ENCODE results near the gene EMILIN3.
A peak's percentile ranks its signal among the peaks of the same experiment; 100 is the strongest.

The EMILIN3 gene

DNA sequence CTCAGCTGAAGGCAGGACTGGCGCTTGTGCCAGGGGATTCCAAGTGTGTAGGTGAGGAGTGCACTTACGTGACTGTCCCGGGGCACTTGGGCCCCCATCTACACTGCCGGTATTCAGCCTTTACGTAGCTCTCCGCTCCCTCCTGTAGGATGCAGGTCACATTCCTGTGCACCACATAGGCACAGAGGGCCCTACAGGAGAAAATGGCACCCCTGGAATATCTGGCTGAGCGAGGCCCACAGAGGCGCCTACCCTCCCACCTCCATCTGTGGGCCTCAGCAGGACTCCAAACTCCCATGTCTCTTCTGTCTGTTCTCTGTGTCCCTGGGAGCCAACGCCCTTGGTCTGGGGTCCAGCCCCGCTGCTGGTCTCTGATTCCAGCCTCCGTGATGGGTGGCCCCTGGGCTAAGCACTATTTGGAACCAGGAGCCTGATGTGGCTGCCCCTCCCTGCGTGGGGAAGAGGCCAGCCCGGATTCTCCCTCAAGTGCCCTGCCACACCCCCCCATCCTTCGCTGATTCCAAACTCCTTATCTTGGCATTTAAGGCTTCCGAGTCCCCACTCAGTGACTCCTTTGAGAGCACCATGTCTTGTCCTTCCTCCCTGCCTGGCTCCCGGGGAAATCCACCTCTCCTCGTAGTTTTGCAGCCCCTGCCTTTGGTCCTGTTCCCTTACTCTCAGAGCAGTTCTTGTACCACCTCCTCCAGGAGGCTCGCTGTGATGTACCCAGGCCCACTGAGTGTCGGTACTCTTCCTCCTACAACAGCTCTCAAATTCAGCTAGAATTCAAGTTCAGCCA lies 1.5 kb downstream of the EMILIN3 start:
- Mint-ChIP-seq H3K9me3 (no peaks in the 10 kb centered on the region), H3K27ac (peak overlapping the region in 1 of 3 experiments; percentile 32), H3K4me3 (peak overlapping the region; percentile 69 to 75 (median 70)), H3K27me3 (ENCODE audit: low read depth) (peaks cover 49% of the 10 kb centered on the region), H3K36me3 (ENCODE audit: low read depth) (peaks cover 3% of the 10 kb centered on the region), H3K4me1 (peaks cover 18% of the 10 kb centered on the region)
- TF ChIP-seq, protein P1, sequence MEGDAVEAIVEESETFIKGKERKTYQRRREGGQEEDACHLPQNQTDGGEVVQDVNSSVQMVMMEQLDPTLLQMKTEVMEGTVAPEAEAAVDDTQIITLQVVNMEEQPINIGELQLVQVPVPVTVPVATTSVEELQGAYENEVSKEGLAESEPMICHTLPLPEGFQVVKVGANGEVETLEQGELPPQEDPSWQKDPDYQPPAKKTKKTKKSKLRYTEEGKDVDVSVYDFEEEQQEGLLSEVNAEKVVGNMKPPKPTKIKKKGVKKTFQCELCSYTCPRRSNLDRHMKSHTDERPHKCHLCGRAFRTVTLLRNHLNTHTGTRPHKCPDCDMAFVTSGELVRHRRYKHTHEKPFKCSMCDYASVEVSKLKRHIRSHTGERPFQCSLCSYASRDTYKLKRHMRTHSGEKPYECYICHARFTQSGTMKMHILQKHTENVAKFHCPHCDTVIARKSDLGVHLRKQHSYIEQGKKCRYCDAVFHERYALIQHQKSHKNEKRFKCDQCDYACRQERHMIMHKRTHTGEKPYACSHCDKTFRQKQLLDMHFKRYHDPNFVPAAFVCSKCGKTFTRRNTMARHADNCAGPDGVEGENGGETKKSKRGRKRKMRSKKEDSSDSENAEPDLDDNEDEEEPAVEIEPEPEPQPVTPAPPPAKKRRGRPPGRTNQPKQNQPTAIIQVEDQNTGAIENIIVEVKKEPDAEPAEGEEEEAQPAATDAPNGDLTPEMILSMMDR (IDR thresholded peaks at IDR 0.05; ENCODE audit: unreplicated experiment in 3 of 3), result no peak

DNA sequence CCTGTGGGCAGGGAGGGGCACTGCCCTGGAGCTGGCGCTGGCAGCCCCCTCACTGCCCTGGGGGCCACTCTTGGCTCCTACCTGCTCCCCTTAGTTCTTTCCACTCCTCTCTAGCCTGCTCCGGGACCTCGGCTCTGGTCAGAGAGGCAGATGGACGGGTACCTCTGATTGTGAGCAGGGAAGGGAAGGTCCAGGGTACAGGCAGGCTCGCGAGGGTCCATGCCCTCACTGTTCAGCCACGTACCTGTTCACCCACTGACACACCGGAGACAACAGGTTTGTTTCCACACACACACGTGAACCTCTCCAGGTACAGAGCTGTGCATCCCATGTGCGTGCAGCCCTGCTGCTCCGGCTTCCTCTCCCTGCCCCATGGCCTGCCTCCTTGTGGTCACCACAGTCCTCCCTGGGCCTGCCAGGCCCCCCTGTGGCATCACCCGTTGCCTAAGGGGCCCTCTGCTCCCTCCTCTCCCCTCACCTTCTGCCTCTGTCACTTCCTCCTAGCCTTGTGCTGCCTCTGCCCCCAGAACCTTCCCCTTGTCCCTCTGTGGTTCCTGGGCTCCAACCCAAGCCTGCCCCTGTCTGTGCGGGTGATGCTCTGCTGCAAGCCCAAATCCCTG lies 2.3 kb downstream of the EMILIN3 start:
- Mint-ChIP-seq H3K4me1 (peaks cover 11% of the 10 kb centered on the region), H3K27me3 (ENCODE audit: low read depth) (peaks cover 44% of the 10 kb centered on the region), H3K9me3 (no peaks in the 10 kb centered on the region), H3K27ac (no peak overlapping the region), H3K4me3 (peak overlapping the region in 1 of 3 experiments; percentile 26), H3K36me3 (ENCODE audit: low read depth) (peaks cover 3% of the 10 kb centered on the region)
- TF ChIP-seq, protein P1 (IDR thresholded peaks at IDR 0.05; ENCODE audit: unreplicated experiment in 3 of 3), result no peak

- Mint-ChIP-seq H3K9me3 (no peaks in the 10 kb centered on the region), H3K4me1 (peaks cover 11% of the 10 kb centered on the region), H3K36me3 (ENCODE audit: low read depth) (peaks cover 3% of the 10 kb centered on the region), H3K27me3 (ENCODE audit: low read depth) (peaks cover 40% of the 10 kb centered on the region), H3K27ac (no peak overlapping the region), H3K4me3 (no peak overlapping the region)
- TF ChIP-seq, protein P1 (IDR thresholded peaks at IDR 0.05; ENCODE audit: unreplicated experiment in 3 of 3), result no peak
Measured at GRCh38 chr20:41363601-41364000, 3.0 kb downstream of the EMILIN3 start.

DNA sequence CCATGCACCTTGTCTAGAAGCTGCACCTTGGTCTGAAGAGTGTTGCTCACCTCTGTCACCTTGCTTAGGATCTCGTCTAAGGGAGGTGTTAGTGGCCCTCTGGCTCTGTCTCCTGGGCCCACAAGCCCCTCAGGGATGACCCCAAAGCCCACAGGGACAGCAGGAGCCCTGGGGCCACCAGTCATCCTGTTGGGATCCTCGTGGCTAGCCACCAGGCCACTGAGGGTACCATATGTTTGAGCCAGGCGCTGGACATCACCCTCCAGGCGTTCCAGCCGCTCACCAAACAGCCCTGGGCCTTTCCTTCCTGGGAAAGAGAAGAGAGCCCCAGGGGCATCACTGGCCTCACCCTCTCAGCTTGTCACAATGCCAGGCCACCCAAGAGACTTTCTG lies 3.9 kb downstream of the EMILIN3 start:
- Mint-ChIP-seq H3K9me3 (no peaks in the 10 kb centered on the region), H3K27me3 (ENCODE audit: low read depth) (peaks cover 34% of the 10 kb centered on the region), H3K36me3 (ENCODE audit: low read depth) (peaks cover 3% of the 10 kb centered on the region), H3K4me1 (peaks cover 11% of the 10 kb centered on the region), H3K27ac (no peak overlapping the region), H3K4me3 (no peak overlapping the region)
- TF ChIP-seq, protein P1 (IDR thresholded peaks at IDR 0.05; ENCODE audit: unreplicated experiment in 3 of 3), result no peak

DNA sequence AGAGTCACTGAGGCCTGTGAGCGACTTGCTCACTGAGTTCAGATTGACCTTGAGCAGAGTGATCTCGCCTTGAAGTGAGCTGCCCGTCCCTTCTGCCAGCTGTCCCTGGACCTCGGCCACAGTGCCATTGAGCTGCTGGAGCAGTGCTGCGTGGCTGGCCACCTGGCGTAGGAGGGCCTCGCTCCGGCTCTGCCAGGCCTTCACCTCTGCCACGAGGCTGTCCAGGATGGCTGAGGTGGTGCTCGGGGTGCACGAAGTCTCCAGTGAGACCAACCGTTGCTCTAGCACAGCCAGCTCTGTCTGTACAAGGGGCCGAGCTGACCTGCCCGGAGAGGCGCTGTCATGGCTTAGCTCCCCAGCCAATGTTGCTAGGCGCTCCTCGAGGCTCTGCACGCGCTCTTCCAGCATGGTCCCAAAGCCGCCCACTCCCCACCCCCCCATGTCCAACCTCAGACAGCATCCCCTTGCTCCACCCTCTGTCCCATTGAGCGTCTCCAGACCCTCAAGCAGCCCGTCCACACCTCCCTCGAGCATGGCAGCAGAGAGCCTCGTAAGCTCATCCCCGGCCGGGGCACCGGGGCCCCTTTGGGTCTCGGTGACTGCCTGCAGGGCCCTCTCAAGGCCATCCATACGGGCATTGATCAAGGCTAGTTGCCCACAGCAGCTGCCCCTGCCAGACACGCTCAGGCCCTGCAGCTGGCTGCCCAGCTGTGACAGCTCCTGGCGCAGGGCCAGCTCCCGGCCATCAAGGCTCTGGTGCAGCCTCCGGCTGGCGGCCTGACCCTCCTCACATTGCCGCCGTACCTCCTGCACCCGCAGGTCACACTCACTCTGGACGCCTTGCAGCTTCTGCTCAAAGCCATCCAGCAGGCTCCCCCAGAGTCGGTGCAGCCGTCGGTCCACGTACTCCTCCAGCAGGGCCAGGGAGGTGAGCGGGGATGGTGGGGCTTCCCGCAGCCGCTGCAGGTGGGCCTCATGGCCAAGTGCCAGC lies 4.6 kb downstream of the EMILIN3 start:
- Mint-ChIP-seq H3K4me3 (no peak overlapping the region), H3K4me1 (peaks cover 5% of the 10 kb centered on the region), H3K27me3 (ENCODE audit: low read depth) (peaks cover 27% of the 10 kb centered on the region), H3K36me3 (ENCODE audit: low read depth) (peaks cover 3% of the 10 kb centered on the region), H3K9me3 (no peaks in the 10 kb centered on the region), H3K27ac (no peak overlapping the region)
- TF ChIP-seq, protein P1 (IDR thresholded peaks at IDR 0.05; ENCODE audit: unreplicated experiment in 3 of 3), result no peak

All from nephron (organoid).